Measurements from ENCODE around the gene SLC2A1. TPM values are rescaled to one million over a fixed set of nuclear protein-coding genes. Genes with fewer than 3 reads are reported as not detected.

The SLC2A1 gene
- total and polyA plus RNA-seq, 2 of the 13 experiments (the other 11 are each of a cell fraction or from before 2014, with no cell fraction given): 125 to 423 TPM

DNA sequence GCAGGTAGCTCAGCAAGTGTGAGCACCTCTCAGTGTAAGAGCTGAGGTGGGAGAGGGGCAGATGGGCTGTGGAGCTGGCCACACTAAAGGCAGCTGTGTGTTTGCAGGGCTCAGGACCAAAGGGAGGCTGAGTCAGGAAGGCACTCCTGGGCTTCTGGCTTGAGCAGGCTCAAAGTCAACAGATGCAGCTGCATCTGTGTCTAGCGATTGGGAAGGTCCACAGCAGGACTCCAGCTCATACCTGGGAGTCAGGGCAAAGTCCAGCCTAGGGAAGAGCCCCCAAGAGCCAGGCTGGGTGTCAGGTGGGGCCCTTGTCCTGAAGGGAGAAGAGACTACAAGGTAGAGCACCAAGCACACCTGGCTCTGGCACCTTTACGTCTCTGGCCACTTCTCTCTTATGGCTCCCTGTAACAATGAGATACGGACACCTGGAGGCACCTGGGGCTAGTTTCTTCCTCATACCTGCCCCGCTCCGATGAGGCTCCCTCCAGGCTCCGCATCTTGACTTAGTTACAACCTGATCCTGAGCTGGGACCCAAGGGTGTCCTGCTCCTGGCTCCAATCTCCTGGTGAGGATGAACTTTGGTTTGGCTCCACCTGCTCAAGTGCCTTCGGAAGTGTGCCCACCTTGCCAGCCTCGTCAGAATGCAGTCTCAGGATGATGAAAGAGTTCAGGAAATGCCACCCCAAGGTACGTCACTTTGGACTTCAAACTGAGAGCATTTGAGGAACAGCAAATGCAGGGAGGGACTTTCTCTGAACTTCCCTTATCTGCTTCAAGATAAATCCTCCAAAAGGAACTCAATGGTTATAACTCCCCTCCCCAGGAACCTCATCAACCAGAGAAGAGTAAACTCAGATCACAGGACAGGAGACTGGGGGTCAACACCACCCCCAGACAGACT lies 21.5 kb upstream of the SLC2A1 start (continued):
- TF ChIP-seq, protein P1, sequence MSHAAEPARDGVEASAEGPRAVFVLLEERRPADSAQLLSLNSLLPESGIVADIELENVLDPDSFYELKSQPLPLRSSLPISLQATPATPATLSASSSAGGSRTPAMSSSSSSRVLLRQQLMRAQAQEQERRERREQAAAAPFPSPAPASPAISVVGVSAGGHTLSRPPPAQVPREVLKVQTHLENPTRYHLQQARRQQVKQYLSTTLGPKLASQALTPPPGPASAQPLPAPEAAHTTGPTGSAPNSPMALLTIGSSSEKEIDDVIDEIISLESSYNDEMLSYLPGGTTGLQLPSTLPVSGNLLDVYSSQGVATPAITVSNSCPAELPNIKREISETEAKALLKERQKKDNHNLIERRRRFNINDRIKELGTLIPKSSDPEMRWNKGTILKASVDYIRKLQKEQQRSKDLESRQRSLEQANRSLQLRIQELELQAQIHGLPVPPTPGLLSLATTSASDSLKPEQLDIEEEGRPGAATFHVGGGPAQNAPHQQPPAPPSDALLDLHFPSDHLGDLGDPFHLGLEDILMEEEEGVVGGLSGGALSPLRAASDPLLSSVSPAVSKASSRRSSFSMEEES (CRISPR knock-in tag; IDR thresholded peaks at IDR 0.05): no peak; the same call in 1 of the 2 replicates
- TF ChIP-seq KLF12 (CRISPR knock-in tag; IDR thresholded peaks at IDR 0.05; ENCODE audit: borderline replicate concordance) (no peak), ETV6 (CRISPR knock-in tag; conservative IDR thresholded peaks at IDR 0.05) (no peak), SRF (IDR thresholded peaks at IDR 0.05; ENCODE audit: low read depth, low read length) (no peak), ZNF282 (IDR thresholded peaks at IDR 0.05; ENCODE audit: partially characterized antibody) (no peak), ZNF138 (CRISPR knock-in tag; IDR thresholded peaks at IDR 0.05; ENCODE audit: low read depth) (no peak), CEBPB (IDR thresholded peaks at IDR 0.05; ENCODE audit: borderline replicate concordance, low read depth, low read length) (no peak), RELA (CRISPR knock-in tag; IDR thresholded peaks at IDR 0.05) (no peak), ZFP82 (CRISPR knock-in tag; IDR thresholded peaks at IDR 0.05; ENCODE audit: borderline replicate concordance) (no peak), ZSCAN9 (CRISPR knock-in tag; IDR thresholded peaks at IDR 0.05; ENCODE audit: borderline replicate concordance) (no peak), KLF13 (CRISPR knock-in tag; IDR thresholded peaks at IDR 0.05) (no peak), EEA1 (CRISPR knock-in tag; IDR thresholded peaks at IDR 0.05; ENCODE audit: borderline replicate concordance) (no peak)
- TF ChIP-seq, protein P2, sequence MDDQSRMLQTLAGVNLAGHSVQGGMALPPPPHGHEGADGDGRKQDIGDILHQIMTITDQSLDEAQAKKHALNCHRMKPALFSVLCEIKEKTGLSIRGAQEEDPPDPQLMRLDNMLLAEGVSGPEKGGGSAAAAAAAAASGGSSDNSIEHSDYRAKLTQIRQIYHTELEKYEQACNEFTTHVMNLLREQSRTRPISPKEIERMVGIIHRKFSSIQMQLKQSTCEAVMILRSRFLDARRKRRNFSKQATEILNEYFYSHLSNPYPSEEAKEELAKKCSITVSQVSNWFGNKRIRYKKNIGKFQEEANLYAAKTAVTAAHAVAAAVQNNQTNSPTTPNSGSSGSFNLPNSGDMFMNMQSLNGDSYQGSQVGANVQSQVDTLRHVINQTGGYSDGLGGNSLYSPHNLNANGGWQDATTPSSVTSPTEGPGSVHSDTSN (CRISPR knock-in tag; IDR thresholded peaks at IDR 0.05; ENCODE audit: borderline replicate concordance): no peak
- TF ChIP-seq, protein P3, sequence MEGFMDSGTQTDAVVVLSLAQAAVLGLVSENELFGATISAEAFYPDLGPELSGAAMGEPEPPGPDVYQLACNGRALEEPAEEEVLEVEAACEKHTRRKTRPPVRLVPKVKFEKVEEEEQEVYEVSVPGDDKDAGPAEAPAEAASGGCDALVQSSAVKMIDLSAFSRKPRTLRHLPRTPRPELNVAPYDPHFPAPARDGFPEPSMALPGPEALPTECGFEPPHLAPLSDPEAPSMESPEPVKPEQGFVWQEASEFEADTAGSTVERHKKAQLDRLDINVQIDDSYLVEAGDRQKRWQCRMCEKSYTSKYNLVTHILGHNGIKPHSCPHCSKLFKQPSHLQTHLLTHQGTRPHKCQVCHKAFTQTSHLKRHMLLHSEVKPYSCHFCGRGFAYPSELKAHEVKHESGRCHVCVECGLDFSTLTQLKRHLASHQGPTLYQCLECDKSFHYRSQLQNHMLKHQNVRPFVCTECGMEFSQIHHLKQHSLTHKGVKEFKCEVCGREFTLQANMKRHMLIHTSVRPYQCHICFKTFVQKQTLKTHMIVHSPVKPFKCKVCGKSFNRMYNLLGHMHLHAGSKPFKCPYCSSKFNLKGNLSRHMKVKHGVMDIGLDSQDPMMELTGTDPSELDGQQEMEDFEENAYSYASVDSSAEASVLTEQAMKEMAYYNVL (CRISPR knock-in tag; IDR thresholded peaks at IDR 0.05; ENCODE audit: borderline replicate concordance): no peak
- TF ChIP-seq, protein P4, sequence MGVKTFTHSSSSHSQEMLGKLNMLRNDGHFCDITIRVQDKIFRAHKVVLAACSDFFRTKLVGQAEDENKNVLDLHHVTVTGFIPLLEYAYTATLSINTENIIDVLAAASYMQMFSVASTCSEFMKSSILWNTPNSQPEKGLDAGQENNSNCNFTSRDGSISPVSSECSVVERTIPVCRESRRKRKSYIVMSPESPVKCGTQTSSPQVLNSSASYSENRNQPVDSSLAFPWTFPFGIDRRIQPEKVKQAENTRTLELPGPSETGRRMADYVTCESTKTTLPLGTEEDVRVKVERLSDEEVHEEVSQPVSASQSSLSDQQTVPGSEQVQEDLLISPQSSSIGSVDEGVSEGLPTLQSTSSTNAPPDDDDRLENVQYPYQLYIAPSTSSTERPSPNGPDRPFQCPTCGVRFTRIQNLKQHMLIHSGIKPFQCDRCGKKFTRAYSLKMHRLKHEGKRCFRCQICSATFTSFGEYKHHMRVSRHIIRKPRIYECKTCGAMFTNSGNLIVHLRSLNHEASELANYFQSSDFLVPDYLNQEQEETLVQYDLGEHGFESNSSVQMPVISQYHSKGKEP (CRISPR knock-in tag; IDR thresholded peaks at IDR 0.05): no peak
- TF ChIP-seq, protein P5, sequence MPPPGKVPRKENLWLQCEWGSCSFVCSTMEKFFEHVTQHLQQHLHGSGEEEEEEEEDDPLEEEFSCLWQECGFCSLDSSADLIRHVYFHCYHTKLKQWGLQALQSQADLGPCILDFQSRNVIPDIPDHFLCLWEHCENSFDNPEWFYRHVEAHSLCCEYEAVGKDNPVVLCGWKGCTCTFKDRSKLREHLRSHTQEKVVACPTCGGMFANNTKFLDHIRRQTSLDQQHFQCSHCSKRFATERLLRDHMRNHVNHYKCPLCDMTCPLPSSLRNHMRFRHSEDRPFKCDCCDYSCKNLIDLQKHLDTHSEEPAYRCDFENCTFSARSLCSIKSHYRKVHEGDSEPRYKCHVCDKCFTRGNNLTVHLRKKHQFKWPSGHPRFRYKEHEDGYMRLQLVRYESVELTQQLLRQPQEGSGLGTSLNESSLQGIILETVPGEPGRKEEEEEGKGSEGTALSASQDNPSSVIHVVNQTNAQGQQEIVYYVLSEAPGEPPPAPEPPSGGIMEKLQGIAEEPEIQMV (CRISPR knock-in tag; IDR thresholded peaks at IDR 0.05; ENCODE audit: low read depth): no peak
- TF ChIP-seq, protein P6, sequence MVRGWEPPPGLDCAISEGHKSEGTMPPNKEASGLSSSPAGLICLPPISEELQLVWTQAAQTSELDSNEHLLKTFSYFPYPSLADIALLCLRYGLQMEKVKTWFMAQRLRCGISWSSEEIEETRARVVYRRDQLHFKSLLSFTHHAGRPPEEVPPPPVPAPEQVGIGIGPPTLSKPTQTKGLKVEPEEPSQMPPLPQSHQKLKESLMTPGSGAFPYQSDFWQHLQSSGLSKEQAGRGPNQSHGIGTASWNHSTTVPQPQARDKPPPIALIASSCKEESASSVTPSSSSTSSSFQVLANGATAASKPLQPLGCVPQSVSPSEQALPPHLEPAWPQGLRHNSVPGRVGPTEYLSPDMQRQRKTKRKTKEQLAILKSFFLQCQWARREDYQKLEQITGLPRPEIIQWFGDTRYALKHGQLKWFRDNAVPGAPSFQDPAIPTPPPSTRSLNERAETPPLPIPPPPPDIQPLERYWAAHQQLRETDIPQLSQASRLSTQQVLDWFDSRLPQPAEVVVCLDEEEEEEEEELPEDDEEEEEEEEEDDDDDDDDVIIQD (CRISPR knock-in tag; IDR thresholded peaks at IDR 0.05; ENCODE audit: low read depth): no peak
